OCI-M2 (cell line): ENCODE measurements around the gene PDLIM5.

Source experiments
- DNase-seq: peaks from one replicate; lab custom pipeline; 2025; ENCODE audit not compliant: unreplicated experiment; lab: John Stamatoyannopoulos, UW

PDLIM5 gene

DNA sequence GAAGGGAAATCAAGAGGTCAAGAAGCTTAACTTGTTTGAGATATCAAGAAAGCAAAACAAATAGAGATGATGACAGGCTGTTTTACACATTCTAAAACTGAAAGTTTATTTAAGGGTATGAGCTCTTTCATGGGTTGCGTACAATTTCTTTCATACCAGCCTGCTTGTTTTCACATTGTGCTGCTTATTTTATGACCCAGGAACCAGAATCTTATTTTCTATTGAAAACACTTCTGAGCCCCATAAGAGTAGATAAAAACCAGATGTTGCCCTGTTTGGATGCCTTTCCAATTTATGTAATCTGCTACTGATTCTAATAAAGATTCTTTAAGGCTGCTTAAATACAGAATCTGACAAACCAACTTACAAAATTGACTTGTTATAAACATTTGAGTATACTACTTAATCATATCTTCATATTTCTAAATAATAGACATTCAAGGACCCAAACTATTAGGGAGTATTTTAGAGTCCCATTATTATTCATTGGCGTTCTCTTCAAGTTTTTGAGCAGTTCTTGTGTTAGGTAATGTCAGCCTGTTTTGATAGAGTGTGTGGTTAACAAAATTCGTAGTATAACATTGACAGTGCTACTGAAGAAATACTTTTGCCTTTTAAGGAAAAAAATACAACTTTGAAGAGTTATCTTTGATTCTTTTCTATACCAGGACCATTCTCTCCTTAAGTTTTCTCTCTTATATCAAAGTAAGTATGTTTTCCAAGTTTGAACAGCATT is 74.4 kb downstream of the PDLIM5 start:
- no peak for DNase-seq

DNA sequence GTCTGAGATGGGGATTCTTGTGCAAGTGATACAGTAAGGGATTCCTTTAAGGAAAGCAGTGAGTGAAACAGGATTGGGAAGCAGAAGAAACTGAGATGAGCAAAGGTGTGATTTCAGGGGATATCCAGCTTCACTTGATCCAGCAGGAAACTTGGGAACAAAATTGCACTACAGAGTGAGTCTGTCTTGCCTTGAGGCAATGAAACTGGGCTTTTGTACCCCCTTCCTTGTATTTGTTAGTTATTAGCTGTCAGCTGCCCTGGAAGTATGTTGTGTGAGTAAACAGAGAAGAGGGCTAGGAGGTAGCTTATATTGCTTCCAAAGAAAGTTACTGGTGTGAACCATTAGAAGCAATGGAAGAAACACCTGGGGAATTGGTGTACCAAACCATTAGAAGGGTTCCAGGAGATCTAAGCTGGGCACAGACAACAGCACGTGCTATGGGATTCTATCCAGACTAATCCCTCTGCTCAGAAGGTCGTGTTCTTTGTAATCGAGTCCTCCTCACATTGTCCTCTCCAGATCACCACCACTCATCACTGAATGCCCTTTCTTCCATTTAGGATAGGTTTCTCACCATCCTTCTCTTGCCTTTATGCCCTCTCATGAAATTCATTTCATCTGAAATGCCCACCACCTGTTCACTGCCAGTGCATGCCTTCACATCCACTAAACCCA is 76.0 kb downstream of the PDLIM5 start:
- DNase-seq, result no peak

DNA sequence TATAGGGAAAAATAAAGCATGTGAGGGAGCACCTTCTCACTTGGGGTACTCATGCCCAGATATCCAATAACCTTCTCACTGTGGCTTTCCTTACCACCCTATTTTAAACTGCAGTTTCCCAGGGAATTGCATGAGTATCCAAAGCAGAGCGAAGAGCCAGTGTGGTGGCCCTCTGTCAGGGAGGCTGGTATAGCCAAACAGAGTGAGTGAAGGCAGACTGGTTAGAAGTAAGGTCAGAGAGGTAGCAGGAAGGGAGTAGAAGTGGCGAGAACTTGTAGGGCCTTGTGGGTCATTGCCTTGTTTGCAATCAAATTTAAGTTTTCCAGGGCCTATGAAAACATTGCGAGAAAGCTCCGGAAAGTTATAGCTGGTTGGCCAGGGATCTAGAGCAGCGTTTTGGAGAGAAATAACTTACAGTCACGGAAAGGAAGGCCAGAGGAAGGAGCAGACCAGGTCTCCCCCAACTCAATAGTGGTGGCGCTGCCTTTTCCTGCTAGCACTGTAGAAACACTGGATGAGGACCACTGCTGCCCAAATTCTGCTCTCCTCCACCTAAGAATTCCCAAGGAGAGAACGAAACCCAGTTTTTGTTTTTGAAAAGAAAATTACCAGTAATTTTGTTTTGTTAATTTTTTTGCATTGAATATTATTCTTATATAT is 77.2 kb downstream of the PDLIM5 start:
- no peak for DNase-seq

DNA sequence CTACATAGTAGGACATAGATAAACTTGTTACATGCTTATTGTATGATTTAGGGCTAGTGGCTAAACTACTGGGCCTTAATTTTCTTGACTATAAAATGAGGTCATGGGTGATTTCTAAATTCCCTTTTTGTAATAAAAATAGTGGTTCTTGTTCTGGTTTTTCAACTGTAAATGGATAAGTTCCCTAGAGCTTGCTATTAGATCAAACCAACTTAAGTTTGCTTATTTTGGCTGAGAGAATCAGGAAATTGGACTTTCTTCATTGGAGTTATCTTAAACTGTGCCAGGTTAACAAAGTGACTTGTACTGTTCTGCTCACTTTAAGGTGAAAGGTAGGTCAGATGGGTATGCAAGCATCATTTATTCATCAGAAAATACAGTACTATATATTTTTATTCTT is 78.3 kb downstream of the PDLIM5 start:
- DNase-seq, result no peak

DNA sequence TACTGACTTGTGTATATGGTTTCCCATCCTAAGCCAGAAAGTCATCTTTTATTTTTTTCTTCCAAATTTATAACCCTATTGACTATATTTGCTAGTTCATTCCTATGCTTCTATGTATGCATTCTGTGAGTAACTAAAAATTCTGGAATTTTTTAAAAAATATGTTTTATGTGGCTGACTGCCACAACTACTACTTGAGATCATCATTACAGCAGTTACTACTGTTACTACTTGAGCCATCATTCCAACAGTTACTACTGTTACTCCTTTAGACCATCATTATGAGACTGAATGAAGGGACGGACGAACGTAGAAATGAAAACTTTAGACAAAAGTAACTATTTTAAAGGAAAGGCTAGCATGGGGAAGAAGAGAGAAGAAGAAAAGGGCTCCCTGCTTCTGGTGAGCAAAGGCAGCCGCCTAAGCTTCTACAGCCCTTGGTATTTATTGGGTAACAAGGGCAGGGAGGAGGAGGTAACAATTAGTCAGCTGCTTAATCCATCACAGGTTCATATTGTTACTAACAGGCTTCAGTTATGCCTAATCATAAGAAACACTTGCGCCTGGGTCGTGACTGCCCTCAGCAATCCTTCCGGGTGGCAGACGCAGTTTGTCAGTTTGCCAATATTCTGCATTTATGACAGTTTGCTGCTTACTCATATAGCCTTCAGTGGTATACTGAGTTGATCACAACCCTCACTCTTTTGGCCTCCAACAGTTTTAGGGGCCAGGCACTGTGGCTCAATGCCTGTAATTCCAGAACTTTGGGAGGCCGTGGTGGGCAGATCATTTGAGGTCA is 80.4 kb downstream of the PDLIM5 start:
- no peak for DNase-seq

DNA sequence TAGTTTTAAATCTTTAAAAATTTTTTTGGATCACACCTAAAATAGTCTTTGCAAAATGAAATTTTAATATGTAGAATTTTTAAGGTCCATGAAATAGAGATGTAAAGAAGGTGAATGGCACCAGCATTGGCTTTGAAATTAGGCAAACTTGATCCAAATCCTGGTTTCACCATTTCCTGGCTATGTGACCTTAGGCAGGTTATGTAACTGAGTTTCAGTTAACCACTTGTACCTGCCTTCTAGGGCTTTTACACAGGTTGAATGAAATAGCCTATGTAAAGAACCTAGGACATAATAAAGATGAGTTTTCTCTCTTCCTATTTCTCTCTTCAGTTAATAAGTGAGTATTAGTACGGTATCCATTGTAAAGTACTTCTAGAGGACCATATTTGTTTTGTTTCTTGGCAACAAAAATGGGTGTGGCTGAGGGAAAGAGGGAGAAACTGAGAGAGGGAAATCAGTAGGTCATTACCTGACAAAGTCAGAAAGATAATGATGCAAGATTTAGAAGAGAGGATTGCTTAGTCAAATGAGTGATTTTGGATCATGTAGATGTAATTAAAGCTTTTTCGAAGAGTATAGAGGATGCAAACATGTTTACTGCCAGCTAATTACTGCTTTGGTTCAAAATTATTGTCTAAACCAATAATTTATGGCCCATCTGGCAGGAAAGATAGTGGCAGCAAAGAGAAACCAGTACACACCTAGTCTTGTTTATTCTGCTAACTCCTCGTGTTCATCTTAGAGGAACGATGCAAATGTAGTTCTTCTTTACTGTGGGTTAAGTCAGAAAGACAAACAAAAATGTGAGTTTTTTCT is 81.9 kb downstream of the PDLIM5 start:
- no peak for DNase-seq

DNA sequence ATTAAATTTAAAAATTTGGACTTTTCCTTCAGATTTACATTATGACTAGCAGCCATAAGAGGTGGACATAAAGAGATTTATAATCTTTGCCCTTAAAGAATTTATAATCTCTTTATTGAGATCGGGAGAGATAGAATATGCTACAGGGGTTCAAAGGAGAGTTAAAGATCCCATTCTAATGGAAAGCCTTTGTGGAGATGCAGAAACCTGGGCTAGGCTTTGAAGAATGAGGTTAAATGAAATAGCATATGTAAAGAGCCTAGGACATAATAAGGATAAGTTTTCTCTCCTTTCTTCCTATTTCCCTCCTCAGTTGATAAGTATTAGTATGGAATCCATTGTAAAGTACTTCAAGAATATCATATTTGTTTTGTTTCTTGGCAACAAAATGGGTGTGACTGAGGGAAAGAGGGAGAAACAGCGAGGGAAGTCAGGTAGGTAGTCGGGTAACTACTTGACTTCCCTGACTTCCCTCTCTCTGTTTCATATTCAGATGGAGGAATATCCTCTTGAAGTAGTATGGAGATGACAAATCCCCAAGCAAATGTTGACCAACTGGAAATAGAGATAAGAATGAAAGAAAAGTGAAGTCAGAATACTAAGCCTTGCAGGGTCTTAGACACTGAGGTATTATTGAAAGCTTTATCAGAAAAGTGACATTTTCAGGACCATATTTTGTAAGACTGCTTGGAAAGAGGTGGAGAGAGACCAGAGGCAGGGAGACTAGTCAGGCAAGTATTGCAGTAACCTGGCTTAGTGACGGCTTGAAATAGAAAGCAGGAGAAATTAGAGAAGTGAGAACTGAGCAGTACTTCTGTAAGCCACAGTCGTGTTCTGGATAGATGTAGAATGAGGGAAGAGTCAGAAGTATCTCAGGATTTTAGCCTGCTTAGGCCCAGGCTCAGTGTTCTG is 82.9 kb downstream of the PDLIM5 start:
- DNase-seq, result no peak

DNA sequence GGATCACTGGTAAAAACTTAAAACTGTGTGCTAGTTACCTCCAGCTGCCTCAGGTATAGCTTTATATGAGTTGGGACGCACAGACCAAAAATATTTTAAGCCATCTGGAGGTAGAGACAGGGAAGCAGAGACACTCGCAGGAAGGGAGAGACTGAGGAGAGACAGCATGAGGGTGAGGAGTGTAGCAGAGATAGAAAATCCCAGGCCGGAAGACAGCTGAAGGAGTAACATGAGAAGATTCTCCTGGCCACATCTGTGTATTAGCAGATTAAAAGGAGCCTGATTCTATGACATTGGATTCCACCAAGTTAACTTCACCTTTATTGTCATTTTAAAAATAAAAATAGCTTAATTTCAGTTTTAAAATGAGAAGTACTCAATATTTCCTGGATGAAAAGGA is 84.3 kb downstream of the PDLIM5 start:
- DNase-seq, result no peak

DNA sequence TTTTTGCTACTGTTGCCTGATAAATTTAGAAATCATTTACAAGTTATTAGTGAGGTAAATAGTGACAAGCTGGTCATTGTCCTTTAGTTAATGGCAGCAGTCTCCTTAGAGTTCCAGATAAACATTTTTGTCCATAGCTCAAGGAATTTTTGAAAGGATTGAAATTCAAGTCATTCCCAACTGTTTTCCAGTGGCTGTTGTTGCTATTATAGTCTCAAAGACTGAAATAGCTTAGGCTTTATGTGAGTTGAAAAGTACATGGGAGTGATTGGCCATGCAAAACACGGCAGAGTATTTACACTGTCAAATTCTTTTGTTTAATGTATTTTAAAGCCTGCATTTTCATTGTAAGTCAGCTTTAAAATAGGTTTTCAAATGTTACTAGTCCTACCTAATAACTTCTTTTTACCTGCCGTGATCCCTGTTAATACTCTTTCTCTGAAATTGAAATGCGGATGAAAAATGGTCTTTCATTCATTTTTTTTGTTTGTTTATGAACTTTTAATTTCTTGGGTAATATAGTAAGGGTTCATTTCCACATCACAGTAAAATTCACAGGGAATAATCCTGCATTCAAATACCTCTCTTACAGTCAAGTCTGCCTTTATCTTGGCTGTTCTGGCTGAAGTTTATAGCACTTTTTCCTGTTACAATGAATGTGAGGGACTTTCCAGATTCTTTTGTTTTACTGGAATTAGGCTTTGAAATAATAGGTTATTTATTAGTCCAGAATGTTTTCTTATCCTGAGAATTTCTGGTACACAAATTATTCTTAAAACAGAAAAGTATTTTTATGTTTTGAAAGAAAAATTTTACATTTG is 85.1 kb downstream of the PDLIM5 start:
- no peak for DNase-seq

DNA sequence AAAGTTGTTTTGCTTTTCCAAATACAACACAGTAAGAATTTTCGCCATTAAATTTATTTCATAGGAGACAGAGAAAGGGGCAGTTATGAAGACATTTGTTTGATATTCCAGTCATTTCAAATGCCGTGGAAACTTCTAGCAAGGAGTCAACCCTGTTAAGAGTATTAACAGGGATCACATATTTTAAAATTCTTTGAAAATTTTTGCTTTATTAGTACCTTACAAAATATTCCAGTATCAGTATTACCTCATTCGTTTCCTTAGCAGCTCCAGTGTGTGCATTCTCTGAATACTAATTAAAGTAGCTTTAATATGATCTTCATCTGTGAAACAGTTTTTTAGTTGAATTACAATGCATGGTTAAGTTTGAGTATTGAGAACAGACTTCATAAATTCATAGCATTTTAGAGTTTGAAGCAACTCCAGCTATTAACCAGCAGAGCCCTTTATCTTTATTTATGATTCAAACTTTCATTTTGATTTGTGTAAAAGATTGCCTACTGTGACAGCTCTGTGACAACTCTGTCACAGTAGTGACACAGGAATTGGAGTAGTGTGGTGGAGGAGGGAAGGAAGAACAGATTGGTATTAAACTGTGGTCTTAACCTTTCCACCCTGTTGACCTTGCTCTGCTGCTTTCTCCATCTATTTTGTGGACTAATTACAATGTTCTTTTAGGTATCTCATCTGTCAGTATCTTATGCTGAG is 86.3 kb downstream of the PDLIM5 start:
- DNase-seq, result no peak

DNA sequence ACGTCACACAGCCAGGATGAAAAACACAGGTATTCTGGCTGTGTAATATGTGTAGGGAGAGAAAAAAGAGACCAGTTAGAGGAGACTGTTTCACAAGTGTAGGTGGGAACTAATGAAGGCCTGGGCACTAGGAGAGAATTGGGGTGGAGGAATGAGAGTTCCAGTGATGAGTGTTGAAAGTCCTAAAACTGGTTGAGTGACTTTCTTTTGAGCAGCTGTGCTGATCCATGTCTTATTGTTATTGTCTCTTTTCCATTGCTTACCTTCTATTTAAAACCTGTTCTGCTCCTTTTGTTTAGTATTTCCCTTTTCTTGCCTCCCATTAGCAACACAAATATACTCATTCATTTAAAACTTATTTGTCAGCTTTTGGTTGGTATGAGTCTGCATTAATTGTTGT is 88.7 kb downstream of the PDLIM5 start:
- DNase-seq, result no peak

DNA sequence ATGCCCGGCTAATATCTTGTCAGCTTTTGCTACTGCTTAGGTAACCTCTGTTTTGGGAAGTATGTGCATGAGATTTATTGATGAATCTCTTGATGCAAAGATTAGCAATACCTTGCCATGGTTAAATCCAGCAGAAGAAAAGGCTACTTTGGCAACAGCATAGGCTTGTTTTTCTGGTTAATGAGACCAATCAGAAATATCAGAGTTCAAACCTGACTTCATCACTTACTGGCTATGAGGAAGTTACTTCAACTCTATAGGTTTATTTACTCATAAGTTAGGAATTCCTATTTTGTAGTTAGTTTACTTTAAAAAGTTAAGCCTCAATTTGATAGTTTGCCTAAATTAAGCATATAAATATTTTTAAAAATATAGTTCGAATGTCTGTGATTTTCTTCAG is 93.1 kb downstream of the PDLIM5 start:
- DNase-seq, result no peak

DNA sequence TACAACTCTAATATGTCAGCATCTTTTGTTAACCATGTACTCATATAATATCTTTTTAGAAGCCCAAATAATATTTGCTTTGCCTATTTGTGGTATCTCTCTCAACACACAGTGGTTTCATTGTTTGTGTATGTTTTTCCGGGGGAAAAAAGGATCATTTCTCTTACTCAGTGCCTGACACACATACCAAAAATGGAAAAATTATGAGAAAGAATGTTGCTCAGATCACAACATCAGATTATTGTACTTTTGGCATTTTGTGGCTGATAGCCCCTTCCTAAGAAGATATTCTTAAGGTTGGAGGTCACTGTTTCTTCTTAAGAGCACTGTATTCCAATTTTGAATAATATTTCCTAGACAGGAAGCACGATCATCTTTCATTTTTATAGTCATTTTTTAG is 93.6 kb downstream of the PDLIM5 start:
- DNase-seq, result no peak

DNA sequence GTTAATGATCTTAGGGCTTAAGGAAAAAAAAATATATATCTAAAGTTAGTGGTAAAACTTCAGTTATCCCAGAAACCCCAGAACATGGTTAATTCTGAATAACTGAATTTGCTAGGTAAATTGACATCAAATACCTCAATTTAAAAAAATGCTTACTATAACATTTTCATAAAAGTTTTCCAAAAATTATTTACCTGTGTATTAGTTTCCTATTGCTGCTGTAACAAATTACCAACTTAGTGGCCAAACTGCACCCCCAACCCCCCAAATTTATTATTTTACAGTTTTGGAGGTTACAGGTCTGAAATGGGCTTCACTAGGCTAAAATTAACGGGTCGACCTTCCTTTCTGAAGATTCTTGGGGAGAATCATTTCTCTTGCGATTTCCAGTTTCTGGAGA is 95.2 kb downstream of the PDLIM5 start:
- no peak for DNase-seq

DNA sequence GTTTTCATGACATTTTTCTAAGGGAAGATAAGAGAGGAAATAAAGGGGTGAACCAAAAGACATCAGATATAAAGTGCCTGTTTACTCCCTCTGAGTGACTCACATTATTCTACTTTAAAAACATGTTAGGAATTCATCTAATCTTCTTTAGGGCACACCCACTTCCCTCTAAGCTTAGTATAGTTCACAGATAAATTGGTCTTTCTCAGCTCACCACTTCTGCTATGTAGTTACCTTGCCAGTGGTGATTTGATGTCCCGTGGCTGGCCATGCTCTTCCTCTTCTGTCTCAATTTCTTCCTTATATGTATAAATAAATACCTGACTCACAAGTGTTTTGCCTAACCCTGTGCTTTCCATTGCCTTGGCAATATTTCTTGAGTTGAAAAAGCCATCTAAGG is 96.8 kb downstream of the PDLIM5 start:
- DNase-seq, result no peak

DNA sequence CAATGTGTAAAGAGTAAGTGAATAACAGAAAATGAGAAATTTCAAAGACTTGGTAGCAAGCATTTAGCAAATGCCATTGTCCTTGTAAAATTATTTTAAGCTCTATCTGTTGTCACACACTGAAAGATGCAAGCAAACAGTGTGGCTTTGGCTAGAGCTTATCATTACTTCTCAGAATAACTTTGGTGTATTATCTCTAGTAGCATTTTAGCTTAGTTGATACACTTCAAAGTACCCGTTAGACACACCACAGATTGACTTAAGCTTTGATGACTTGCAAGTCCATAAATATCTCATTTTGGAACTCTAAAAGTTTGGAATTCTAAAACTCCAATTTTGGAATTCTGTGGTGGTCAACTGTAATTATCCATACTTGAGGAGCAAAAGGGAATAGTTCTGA is 98.6 kb downstream of the PDLIM5 start:
- no peak for DNase-seq

DNA sequence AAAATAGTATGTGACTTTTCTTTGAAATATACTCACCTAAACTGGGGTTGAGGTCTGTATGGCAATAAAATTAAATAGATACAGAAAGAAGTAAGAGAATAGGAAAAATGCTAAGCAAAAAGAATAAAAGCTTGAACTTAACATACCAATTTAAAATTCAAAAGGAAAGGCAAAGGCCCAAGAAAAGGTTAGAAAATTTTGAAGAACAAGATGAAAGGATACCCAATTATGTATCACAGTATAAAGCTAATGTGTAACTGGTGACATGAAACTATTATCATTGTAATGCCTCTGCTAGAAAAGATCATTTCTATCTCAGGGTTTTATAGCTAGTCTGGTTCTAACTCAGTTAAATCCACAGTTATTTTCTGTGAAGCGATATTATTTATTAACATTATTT is 99.1 kb downstream of the PDLIM5 start:
- no peak for DNase-seq
